ENCODE results near the gene DNAJC4.

- TF ChIP-seq, protein P1, sequence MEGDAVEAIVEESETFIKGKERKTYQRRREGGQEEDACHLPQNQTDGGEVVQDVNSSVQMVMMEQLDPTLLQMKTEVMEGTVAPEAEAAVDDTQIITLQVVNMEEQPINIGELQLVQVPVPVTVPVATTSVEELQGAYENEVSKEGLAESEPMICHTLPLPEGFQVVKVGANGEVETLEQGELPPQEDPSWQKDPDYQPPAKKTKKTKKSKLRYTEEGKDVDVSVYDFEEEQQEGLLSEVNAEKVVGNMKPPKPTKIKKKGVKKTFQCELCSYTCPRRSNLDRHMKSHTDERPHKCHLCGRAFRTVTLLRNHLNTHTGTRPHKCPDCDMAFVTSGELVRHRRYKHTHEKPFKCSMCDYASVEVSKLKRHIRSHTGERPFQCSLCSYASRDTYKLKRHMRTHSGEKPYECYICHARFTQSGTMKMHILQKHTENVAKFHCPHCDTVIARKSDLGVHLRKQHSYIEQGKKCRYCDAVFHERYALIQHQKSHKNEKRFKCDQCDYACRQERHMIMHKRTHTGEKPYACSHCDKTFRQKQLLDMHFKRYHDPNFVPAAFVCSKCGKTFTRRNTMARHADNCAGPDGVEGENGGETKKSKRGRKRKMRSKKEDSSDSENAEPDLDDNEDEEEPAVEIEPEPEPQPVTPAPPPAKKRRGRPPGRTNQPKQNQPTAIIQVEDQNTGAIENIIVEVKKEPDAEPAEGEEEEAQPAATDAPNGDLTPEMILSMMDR (IDR thresholded peaks at IDR 0.05) = no peak
- TF ChIP-seq ESRRA (CRISPR knock-in tag; IDR thresholded peaks at IDR 0.05; ENCODE audit: borderline replicate concordance) (no peak), MLX (CRISPR knock-in tag; IDR thresholded peaks at IDR 0.05) (no peak)
- TF ChIP-seq, protein P2, sequence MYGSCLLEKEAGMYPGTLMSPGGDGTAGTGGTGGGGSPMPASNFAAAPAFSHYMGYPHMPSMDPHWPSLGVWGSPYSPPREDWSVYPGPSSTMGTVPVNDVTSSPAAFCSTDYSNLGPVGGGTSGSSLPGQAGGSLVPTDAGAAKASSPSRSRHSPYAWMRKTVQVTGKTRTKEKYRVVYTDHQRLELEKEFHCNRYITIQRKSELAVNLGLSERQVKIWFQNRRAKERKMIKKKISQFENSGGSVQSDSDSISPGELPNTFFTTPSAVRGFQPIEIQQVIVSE (CRISPR knock-in tag; IDR thresholded peaks at IDR 0.05; ENCODE audit: borderline replicate concordance) = no peak
Observed at GRCh38 chr11:64248578-64248977, 18.2 kb downstream of the DNAJC4 start.

Measured in WTC11 (cell line).